Measurements from ENCODE around the gene ING4.

Gene ING4

GRCh38 chr12:6606331-6607131 lies 56.4 kb downstream of the ING4 start:
- DNase-seq (ENCODE audit: low spot score), result no peak

GRCh38 chr12:6605421-6606330 lies 57.2 kb downstream of the ING4 start:
- peak; percentile 74 for DNase-seq (ENCODE audit: low spot score)

GRCh38 chr12:6604259-6605029 lies 58.5 kb downstream of the ING4 start:
- DNase-seq (ENCODE audit: low spot score), result no peak

GRCh38 chr12:6603095-6603567 lies 59.8 kb downstream of the ING4 start:
- DNase-seq (ENCODE audit: low spot score), result peak; percentile 58

GRCh38 chr12:6602526-6602925 lies 60.4 kb downstream of the ING4 start:
- DNase-seq (ENCODE audit: low spot score), result no peak

Data from ecto neural progenitor cell (in vitro differentiated cells).